HFF-Myc (cell line): ENCODE measurements around the gene ADCY4.
"Not testable (repeated sequence)": the region's sequence is repeated elsewhere in the genome, so short reads cannot be mapped to it uniquely, and the experiment has no call there.

ENCODE experiments used
- DNase-seq: peaks from one replicate; pipeline ENCODE4 v3.0.0-alpha.2; 2011; ENCODE audit warnings: low read depth; ENCODE audit errors: extremely low read depth
- H3K4me3 ChIP-seq: replicated peaks from 2 replicates; pipeline ENCODE4 v1.5.1; 2011; ENCODE audit warnings: low read depth, mild to moderate bottlenecking, control low read depth, low read length
- TF ChIP-seq, protein P1 (sequence below): IDR thresholded peaks from 2 replicates; pipeline ENCODE4 v1.5.1; 2012; ENCODE audit warnings: mild to moderate bottlenecking, low read depth, low read length, control low read depth; ENCODE audit errors: missing control alignments

The ADCY4 gene

DNA sequence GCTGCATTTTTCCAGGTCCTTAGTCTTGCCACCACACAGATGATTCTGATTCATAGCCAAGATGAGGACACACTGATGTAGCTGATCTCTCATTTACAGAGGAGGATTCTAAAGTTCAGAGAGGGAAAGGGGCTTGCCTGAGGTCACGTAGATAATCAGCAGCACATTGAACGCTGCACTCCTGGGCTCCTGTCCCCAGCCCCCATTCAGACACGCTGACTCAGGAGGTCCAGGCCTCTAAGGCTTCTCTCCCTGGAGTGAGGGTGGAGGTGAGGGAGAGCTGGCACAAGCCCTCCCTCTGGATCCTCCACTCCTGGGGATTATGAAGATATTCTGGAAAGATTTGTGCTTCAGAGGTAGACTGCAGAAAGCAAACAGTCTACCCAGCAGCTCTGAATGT is 43.5 kb upstream of the ADCY4 start:
- TF ChIP-seq, protein P1, sequence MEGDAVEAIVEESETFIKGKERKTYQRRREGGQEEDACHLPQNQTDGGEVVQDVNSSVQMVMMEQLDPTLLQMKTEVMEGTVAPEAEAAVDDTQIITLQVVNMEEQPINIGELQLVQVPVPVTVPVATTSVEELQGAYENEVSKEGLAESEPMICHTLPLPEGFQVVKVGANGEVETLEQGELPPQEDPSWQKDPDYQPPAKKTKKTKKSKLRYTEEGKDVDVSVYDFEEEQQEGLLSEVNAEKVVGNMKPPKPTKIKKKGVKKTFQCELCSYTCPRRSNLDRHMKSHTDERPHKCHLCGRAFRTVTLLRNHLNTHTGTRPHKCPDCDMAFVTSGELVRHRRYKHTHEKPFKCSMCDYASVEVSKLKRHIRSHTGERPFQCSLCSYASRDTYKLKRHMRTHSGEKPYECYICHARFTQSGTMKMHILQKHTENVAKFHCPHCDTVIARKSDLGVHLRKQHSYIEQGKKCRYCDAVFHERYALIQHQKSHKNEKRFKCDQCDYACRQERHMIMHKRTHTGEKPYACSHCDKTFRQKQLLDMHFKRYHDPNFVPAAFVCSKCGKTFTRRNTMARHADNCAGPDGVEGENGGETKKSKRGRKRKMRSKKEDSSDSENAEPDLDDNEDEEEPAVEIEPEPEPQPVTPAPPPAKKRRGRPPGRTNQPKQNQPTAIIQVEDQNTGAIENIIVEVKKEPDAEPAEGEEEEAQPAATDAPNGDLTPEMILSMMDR = no peak
- no peak overlapping the region for H3K4me3 ChIP-seq
- no peak for DNase-seq

DNA sequence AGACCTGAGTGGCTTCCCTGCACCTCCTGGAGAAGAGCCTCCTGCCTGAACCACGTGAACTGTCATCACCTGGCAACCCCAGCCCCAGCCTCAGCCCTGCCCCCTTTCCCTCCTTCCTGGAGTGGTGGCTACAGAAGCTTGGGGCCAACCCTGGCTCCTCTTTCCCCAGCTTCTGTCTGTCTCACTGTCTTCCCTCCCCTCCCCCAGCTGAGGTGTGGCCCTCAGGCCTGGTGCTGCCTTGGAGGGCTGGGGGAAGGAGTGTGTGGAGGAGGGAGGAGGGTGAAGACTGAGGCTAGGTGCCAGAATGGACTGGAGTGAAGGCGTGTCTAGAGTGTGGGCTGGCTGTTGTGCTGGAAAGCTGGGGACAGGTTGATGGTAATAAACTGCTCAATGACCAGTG is 42.8 kb upstream of the ADCY4 start:
- no peak for DNase-seq

DNA sequence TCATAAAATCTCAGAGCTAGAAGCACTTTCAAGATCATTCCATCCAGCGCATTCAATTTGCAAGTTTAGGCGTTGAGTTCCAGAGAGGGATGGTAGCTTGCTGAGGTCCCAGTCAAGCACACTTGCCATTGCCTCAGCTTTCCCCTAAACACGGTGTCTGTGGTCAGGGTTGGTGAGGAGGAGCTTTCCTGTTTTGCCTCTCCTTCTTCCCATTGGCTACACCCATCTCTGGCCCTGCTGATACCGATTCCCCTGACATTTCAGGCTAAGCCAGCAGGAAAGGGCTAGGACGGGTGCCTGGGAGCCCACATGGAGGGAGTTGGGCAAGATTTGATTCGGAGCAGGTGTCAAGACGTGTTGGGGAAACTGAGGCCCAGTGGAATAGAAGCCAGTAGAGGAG is 42.3 kb upstream of the ADCY4 start:
- no peak overlapping the region for H3K4me3 ChIP-seq
- TF ChIP-seq, protein P1 = no peak
- no peak for DNase-seq

More for the DNA sequence above, 42.8 kb upstream of the ADCY4 start:
- no peak overlapping the region for H3K4me3 ChIP-seq
- TF ChIP-seq, protein P1 = no peak

DNA sequence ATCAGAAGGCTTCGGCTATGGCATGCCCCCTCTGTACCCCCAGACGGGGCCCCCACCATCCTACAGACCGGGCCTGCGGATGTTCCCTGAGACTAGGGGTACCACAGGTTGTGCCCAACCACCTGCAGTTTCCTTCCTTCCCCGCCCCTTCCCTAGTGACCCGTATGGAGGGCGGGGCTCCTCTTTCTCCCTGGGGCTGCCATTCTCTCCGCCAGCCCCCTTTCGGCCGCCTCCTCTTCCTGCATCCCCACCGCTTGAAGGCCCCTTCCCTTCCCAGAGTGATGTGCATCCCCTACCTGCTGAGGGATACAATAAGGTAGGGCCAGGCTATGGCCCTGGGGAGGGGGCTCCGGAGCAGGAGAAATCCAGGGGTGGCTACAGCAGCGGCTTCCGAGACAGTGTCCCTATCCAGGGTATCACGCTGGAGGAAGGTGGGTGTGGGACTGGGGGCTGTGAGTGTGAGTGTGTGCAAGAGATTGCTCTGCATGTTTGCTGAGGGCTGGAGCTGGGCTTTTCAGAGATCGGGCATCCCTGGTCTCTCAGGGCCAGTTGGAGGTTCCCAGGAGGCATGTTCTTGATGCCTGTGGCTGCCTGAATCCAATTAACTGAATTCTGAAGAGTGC is 41.7 kb upstream of the ADCY4 start:
- TF ChIP-seq, protein P1 = no peak
- no peak for DNase-seq
- no peak overlapping the region for H3K4me3 ChIP-seq

DNA sequence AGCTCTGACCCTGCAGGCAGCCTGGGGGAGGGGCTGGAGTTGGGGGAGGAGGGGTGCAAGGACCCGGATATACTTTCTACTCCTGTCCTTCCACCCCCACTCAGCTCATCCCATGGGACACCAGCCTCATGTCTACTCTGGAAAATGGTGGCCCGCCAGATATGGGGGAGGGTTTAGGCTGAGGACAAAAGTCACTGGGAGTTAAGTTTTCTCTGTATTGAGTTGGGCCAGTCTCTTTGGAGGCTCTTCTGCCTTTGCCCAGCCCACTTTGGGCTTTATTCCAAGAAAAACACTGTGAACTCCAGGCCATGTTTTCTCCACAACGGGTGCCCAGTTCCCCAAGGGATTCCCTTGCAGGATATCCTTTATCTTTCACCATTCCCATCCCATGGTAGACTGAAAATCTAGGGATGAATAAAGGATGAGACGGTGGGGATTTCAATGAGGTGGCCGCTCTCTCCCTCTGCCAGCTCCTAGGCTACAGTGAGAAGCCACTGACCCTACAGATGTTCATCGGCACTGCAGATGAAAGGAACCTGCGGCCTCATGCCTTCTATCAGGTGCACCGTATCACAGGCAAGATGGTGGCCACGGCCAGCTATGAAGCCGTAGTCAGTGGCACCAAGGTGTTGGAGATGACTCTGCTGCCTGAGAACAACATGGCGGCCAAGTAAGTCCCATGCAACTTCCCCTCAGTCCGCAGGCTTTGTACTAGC is 38.0 kb upstream of the ADCY4 start:
- TF ChIP-seq, protein P1 = no peak
- no peak for DNase-seq
- no peak overlapping the region for H3K4me3 ChIP-seq

DNA sequence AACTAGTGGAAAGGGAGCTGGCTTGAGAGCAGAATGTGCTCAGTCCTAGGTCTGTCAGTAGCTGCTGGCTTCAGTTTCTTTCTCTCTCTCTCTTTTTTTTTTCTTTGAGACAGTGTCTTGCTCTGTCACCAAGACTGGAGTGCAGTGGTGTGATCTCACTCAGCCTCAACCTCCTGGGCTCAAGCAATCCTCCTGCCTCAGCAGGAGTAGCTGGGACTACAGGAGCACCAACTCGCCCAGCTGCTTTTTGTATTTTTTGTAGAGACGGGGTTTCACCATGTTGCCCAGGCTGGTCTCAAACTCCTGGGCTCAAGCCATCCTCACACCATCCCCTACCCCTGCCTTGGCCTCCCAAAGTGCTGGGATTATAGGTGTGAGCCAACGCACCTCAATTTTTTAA is 36.7 kb upstream of the ADCY4 start:
- not testable (repeated sequence) for H3K4me3 ChIP-seq, DNase-seq

DNA sequence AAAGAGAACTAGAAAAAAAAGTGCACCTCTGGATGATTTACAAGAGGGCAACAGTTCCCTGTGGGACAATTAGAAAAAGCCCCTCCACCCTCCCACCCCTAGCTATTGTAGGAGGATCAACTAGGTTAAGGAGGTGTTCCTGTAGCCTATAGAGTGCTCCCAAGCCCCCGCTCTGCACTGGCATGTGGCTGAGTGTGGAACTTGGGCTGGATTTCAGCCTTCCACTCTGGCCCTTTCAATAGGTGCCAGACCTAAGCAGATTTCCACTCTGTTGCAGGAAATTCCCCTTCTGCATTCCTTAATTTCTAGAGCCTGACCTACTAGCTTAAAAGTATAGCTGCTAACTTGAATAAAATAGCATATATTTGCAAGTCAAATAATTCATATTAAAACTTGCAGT is 35.9 kb upstream of the ADCY4 start:
- no peak for DNase-seq
- H3K4me3 ChIP-seq = peak overlapping the region; percentile 94
- TF ChIP-seq, protein P1 = no peak
